ENCODE data around the gene TBCK. TPM values are rescaled to one million over a fixed set of nuclear protein-coding genes. Genes with fewer than 3 reads are reported as not detected.

The TBCK gene
- total and polyA plus RNA-seq, 2 of the 13 experiments (the other 11 are each of a cell fraction or from before 2014, with no cell fraction given): 51.0 to 62.4 TPM

- TF ChIP-seq ATF2 (CRISPR knock-in tag; IDR thresholded peaks at IDR 0.05) (peak; percentile 92), HOMEZ (CRISPR knock-in tag; IDR thresholded peaks at IDR 0.05; ENCODE audit: low read depth) (peak; percentile 100), ZNF609 (CRISPR knock-in tag; IDR thresholded peaks at IDR 0.05; ENCODE audit: borderline replicate concordance) (peak; percentile 90), FOXJ3 (CRISPR knock-in tag; IDR thresholded peaks at IDR 0.05; ENCODE audit: borderline replicate concordance) (peak; percentile 98), PITX1 (CRISPR knock-in tag; IDR thresholded peaks at IDR 0.05) (peak; percentile 91), TBX3 (IDR thresholded peaks at IDR 0.05; ENCODE audit: borderline replicate concordance) (peak; percentile 72; the same call in 1 of the 2 replicates), ZNF687 (CRISPR knock-in tag; IDR thresholded peaks at IDR 0.05) (no peak)
These were observed 28.5 kb downstream of the TBCK start (continued) for GRCh38 chr4:106287353-106287969.
